Measurements from ENCODE around the gene THBS3. TPM values are rescaled to one million over a fixed set of nuclear protein-coding genes. Genes with fewer than 3 reads are reported as not detected.
"Not testable (repeated sequence)": the region's sequence is repeated elsewhere in the genome, so short reads cannot be mapped to it uniquely, and the experiment has no call there.

THBS3 gene
- 10 to 100 TPM; 17.2 to 23.6 TPM for total RNA-seq

- Mint-ChIP-seq H3K27ac (peak within 1 kb of the TSS; percentile 93 to 96), H3K9me3 (no peaks in the 10 kb centered on the region), H3K36me3 (no peaks in the 10 kb centered on the region)
- DNase-seq (ENCODE audit: low spot score in 2 of 2): no peak
- no peak for ATAC-seq
These were observed at the start of gene THBS3 for GRCh38 chr1:155207806-155208540. Gene THBS3, minus strand, starts transcription at chr1:155207897. Its CDS starts 21 bp downstream, at chr1:155207876.

GRCh38 chr1:155256058-155256852 lies 48.6 kb upstream of the THBS3 start:
- peak in 1 of 2 donors; percentile 55 for DNase-seq (ENCODE audit: low spot score in 2 of 2)
- H3K27ac Mint-ChIP-seq: peak overlapping the region; percentile 3 to 82
- no peaks in the 10 kb centered on the region for H3K9me3 Mint-ChIP-seq
- no peak for ATAC-seq
- peaks cover 13 to 21% of the 10 kb centered on the region in 2 donors for H3K36me3 Mint-ChIP-seq

GRCh38 chr1:155255243-155256007 lies 47.7 kb upstream of the THBS3 start, which contains the start of gene ENTREP3:
Gene ENTREP3, minus strand, starts transcription at chr1:155255483. Its CDS starts 606 bp downstream, at chr1:155254877.
- Mint-ChIP-seq H3K36me3 (peaks cover 5 to 15% of the 10 kb centered on the region in 2 donors), H3K27ac (peak within 1 kb of the TSS; percentile 72 to 82), H3K9me3 (no peaks in the 10 kb centered on the region)
- DNase-seq (ENCODE audit: low spot score in 2 of 2) (peak; percentile 70 to 82), ATAC-seq (peak; percentile 58 to 81)

GRCh38 chr1:155254714-155255242 lies 47.1 kb upstream of the THBS3 start:
- peak overlapping the region in 1 of 2 donors; percentile 82 for H3K27ac Mint-ChIP-seq
- no peak for DNase-seq (ENCODE audit: low spot score in 2 of 2)
- peak; percentile 1 for ATAC-seq
- H3K9me3 Mint-ChIP-seq: no peaks in the 10 kb centered on the region
- peaks cover 0 to 11% of the 10 kb centered on the region in 2 donors for H3K36me3 Mint-ChIP-seq

GRCh38 chr1:155254228-155254713 lies 46.6 kb upstream of the THBS3 start:
- ATAC-seq (no peak), DNase-seq (ENCODE audit: low spot score in 2 of 2) (no peak)
- H3K9me3 Mint-ChIP-seq: no peaks in the 10 kb centered on the region
- peaks cover 0 to 11% of the 10 kb centered on the region in 2 donors for H3K36me3 Mint-ChIP-seq
- H3K27ac Mint-ChIP-seq: peak overlapping the region; percentile 56 to 72

GRCh38 chr1:155253797-155254196 lies 46.1 kb upstream of the THBS3 start:
- Mint-ChIP-seq H3K27ac (peak overlapping the region in 1 of 2 donors; percentile 56), H3K36me3 (peaks cover 0 to 11% of the 10 kb centered on the region in 2 donors), H3K9me3 (no peaks in the 10 kb centered on the region)
- DNase-seq (ENCODE audit: low spot score in 2 of 2) (no peak), ATAC-seq (no peak)

- DNase-seq (ENCODE audit: low spot score in 2 of 2): no peak
- H3K9me3 Mint-ChIP-seq: no peaks in the 10 kb centered on the region
- H3K27ac Mint-ChIP-seq: peak overlapping the region; percentile 11 to 56
- peaks cover 0 to 11% of the 10 kb centered on the region in 2 donors for H3K36me3 Mint-ChIP-seq
- ATAC-seq: no peak
These were observed 45.5 kb upstream of the THBS3 start for GRCh38 chr1:155253208-155253607.

GRCh38 chr1:155251566-155251965 lies 43.9 kb upstream of the THBS3 start:
- DNase-seq (ENCODE audit: low spot score in 2 of 2): no peak
- peaks cover 0 to under 1% of the 10 kb centered on the region in 2 donors for H3K36me3 Mint-ChIP-seq
- ATAC-seq: no peak
- H3K9me3 Mint-ChIP-seq: no peaks in the 10 kb centered on the region
- no peak overlapping the region for H3K27ac Mint-ChIP-seq

- H3K27ac Mint-ChIP-seq: peak overlapping the region in 1 of 2 donors; percentile 57
- H3K9me3 Mint-ChIP-seq: peaks cover 0 to 3% of the 10 kb centered on the region in 2 donors
- ATAC-seq (peak; percentile 93 to 97), DNase-seq (ENCODE audit: low spot score in 2 of 2) (peak; percentile 92 to 100)
- H3K36me3 Mint-ChIP-seq: peaks cover 0 to 6% of the 10 kb centered on the region in 2 donors
These were observed 43.1 kb upstream of the THBS3 start for GRCh38 chr1:155250633-155251449.

- ATAC-seq (peak in 1 of 2 donors; percentile 27), DNase-seq (ENCODE audit: low spot score in 2 of 2) (no peak)
- Mint-ChIP-seq H3K36me3 (peaks cover 0 to 9% of the 10 kb centered on the region in 2 donors), H3K9me3 (peaks cover 0 to 6% of the 10 kb centered on the region in 2 donors), H3K27ac (peak overlapping the region; percentile 50 to 57)
These were observed 42.5 kb upstream of the THBS3 start for GRCh38 chr1:155250246-155250632.

- no peak overlapping the region for H3K27ac Mint-ChIP-seq
- no peak for DNase-seq (ENCODE audit: low spot score in 2 of 2)
- no peak for ATAC-seq
These were observed 40.2 kb upstream of the THBS3 start for GRCh38 chr1:155247667-155248553.

GRCh38 chr1:155246796-155247195 lies 39.1 kb upstream of the THBS3 start:
- H3K27ac Mint-ChIP-seq: peak overlapping the region in 1 of 2 donors; percentile 13

More at GRCh38 chr1:155247667-155248553, 40.2 kb upstream of the THBS3 start:
- Mint-ChIP-seq H3K9me3 (peaks cover 0 to 6% of the 10 kb centered on the region in 2 donors), H3K36me3 (peaks cover 11 to 16% of the 10 kb centered on the region in 2 donors)

GRCh38 chr1:155245163-155245524 lies 37.4 kb upstream of the THBS3 start:
- DNase-seq (ENCODE audit: low spot score in 2 of 2): no peak
- H3K9me3 Mint-ChIP-seq: peaks cover 0 to 6% of the 10 kb centered on the region in 2 donors
- no peak for ATAC-seq
- H3K36me3 Mint-ChIP-seq: peaks cover 15 to 16% of the 10 kb centered on the region in 2 donors
- peak overlapping the region; percentile 83 to 86 for H3K27ac Mint-ChIP-seq

More at GRCh38 chr1:155246796-155247195, 39.1 kb upstream of the THBS3 start:
- H3K9me3 Mint-ChIP-seq; DNase-seq (ENCODE audit: low spot score in 2 of 2); ATAC-seq: not testable (repeated sequence)
- peaks cover 11 to 16% of the 10 kb centered on the region in 2 donors for H3K36me3 Mint-ChIP-seq

- peak overlapping the region; percentile 86 to 95 for H3K27ac Mint-ChIP-seq
- ATAC-seq: peak; percentile 89 to 97
- peaks cover 0 to 6% of the 10 kb centered on the region in 2 donors for H3K9me3 Mint-ChIP-seq
- DNase-seq (ENCODE audit: low spot score in 2 of 2): peak; percentile 95 to 97
- H3K36me3 Mint-ChIP-seq: peaks cover 15 to 16% of the 10 kb centered on the region in 2 donors
These were observed 36.9 kb upstream of the THBS3 start for GRCh38 chr1:155244368-155245162.
